Activated naive CD8-positive, alpha-beta T cell treated with anti-CD3 and anti-CD28 coated beads, Interleukin-2, amount 50 U/mL, for 24 hours (primary cell): Measurements from ENCODE around the gene SPATA31A6.
"Not testable (repeated sequence)": the region's sequence is repeated elsewhere in the genome, so short reads cannot be mapped to it uniquely, and the experiment has no call there.

Experiments
- ATAC-seq: fragments of 150-1000 bp; cut with Tn5 transposase; one replicate; pipeline ENCODE4 v1.10.0; 2021
- DNase-seq: peaks from one replicate; pipeline ENCODE4 v3.0.0; 2021
- H3K27ac Mint-ChIP-seq: one replicate; pipeline ENCODE4 v1.8.0; 2021; ENCODE audit warnings: mild to moderate bottlenecking, mixed read lengths
- H3K27me3 Mint-ChIP-seq: one replicate; pipeline ENCODE4 v1.8.0; 2021; ENCODE audit warnings: mixed read lengths
- H3K36me3 Mint-ChIP-seq: one replicate; pipeline ENCODE4 v1.8.0; 2021; ENCODE audit warnings: low read depth, mixed read lengths
- H3K4me1 Mint-ChIP-seq: one replicate; pipeline ENCODE4 v1.8.0; 2021; ENCODE audit warnings: mixed read lengths
- H3K4me3 Mint-ChIP-seq: one replicate; pipeline ENCODE4 v1.8.0; 2021; ENCODE audit warnings: mild to moderate bottlenecking, moderate library complexity, mixed read lengths
- H3K9me3 Mint-ChIP-seq: one replicate; pipeline ENCODE4 v1.8.0; 2021; ENCODE audit warnings: mixed read lengths

Gene SPATA31A6

DNA sequence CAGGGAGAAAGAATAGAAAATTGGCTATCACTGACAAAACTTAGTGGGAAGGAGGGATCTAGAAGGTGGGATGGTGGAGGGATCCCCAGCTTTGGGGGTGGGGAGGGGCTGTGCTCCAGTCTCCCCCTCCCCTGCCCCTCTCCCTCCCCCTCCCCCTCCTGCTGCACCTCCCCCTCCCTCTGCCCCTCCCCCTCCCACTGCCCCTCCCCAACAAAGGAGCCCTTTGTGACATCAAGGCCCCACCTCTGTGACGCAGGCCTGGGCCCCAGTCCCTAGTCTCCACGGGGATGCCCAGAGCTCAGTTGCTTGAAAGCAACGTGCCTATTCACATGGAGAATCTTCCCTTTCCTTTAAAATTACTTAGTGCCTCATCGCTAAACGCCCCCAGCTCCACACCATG, at the start of gene SPATA31A6:
Gene SPATA31A6 (plus strand): TSS at position 301 of the 400 bp plus-strand sequence. CDS start 29 bp downstream, at position 330.
- not testable (repeated sequence) for DNase-seq, H3K27ac Mint-ChIP-seq

GRCh38 chr9:42160299-42160698, 23.2 kb upstream of the SPATA31A6 start:
- H3K27me3 Mint-ChIP-seq, H3K36me3 Mint-ChIP-seq, H3K9me3 Mint-ChIP-seq, H3K4me1 Mint-ChIP-seq, ATAC-seq, H3K27ac Mint-ChIP-seq, DNase-seq, H3K4me3 Mint-ChIP-seq: not testable (repeated sequence)

More for the DNA sequence above, at the start of gene SPATA31A6:
- not testable (repeated sequence) for H3K4me3 Mint-ChIP-seq, H3K9me3 Mint-ChIP-seq, H3K36me3 Mint-ChIP-seq, H3K27me3 Mint-ChIP-seq, H3K4me1 Mint-ChIP-seq, ATAC-seq

DNA sequence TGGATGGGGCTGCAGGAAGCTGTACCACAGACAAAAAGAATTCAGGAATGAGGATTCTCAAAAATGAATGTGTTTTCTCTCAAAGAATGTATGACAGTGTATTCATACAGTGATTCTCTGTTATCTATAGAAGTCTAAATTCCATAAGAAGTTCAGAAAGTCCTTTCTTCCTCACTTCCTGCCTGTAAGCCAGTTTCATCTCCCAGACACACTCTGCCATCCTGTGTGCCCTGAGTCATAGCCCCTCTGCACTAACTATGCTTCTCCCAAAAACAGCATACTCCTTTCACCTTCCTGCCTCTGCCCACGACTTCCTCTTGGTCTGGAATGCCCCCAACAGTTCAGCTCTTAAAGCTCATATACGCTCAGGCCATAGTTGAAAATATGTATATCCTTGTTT, 36.4 kb downstream of the SPATA31A6 start:
- H3K9me3 Mint-ChIP-seq, H3K36me3 Mint-ChIP-seq, H3K4me3 Mint-ChIP-seq, H3K27me3 Mint-ChIP-seq, H3K27ac Mint-ChIP-seq, H3K4me1 Mint-ChIP-seq, ATAC-seq, DNase-seq: not testable (repeated sequence)

GRCh38 chr9:42223230-42223629, 39.8 kb downstream of the SPATA31A6 start:
- H3K4me3 Mint-ChIP-seq, ATAC-seq, H3K27me3 Mint-ChIP-seq, H3K9me3 Mint-ChIP-seq, H3K36me3 Mint-ChIP-seq, DNase-seq, H3K27ac Mint-ChIP-seq, H3K4me1 Mint-ChIP-seq: not testable (repeated sequence)

DNA sequence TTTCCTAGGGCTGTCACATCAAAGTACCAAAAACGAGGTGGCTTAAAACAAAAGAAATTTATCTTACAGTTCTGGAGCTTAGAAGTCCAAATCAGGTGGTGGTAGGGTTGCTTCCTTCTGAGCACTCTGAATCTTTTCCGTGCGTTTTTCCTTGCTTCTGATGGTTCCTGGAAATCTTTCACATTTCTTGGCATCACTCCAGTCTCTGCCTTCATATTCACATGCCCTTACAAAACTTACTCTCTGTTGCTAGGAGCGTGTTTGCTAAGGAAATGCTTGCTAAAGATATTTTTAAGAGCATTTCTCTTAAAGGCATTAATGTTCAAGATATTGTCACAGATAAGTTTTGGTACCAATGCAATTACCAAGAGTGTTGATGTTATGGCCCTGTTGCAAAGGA, 49.6 kb downstream of the SPATA31A6 start:
- not testable (repeated sequence) for H3K9me3 Mint-ChIP-seq, H3K4me3 Mint-ChIP-seq, H3K27ac Mint-ChIP-seq, DNase-seq, H3K27me3 Mint-ChIP-seq, H3K4me1 Mint-ChIP-seq, ATAC-seq, H3K36me3 Mint-ChIP-seq

DNA sequence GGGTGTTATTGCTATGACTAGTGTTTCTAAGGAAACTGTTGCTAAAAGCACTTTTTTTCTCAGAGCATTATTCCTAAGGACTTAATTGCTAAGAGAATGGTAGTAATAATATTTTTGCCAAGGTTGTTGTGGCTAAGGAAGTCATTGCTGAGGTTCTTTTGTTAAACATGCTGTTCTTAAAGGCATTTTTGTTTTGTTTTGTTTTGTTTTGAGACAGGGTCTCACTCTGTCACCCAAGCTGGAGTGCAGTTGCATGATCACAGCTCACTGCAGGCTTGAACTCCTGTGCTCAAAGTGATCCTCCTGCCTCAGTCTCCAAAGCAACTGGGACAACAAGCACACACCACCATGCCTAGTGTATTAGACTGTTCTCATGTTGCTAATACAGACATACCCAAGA, 51.2 kb downstream of the SPATA31A6 start:
- DNase-seq, H3K27ac Mint-ChIP-seq, H3K9me3 Mint-ChIP-seq, ATAC-seq, H3K4me1 Mint-ChIP-seq, H3K27me3 Mint-ChIP-seq, H3K36me3 Mint-ChIP-seq, H3K4me3 Mint-ChIP-seq: not testable (repeated sequence)

DNA sequence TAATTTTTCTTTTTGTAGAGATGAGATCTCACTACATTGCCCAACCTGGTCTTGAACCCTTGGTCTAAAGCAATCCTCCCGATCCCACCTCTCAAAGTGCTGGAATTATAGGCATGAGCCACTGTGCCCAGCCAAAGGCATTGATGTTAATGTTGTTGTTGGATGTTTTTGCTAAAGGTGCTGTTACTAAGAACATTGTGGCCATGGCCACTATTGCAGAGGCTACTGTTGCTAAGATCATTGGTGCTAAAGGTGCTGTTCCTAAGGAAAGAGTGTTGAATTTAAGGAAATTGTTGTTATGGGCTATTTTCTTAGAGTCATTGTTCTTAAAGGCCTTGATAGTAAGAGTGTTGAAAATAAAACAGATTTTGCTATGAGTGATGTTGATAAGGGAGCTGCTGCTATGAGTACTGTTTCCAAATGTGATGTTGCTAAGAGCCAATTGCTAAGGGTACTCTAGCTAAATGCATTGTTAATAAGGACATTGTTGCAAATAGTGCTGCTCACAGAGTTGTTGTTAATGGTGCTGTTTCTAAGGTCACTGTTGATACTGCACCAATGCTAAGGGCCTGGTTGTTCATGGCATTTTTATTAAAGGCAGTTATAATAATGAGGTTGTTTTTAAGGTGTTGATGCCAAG, 52.0 kb downstream of the SPATA31A6 start:
- H3K27me3 Mint-ChIP-seq, ATAC-seq, H3K27ac Mint-ChIP-seq, H3K4me3 Mint-ChIP-seq, H3K36me3 Mint-ChIP-seq, H3K4me1 Mint-ChIP-seq, H3K9me3 Mint-ChIP-seq, DNase-seq: not testable (repeated sequence)

GRCh38 chr9:42236097-42236496, 52.6 kb downstream of the SPATA31A6 start:
- not testable (repeated sequence) for H3K9me3 Mint-ChIP-seq, H3K36me3 Mint-ChIP-seq, H3K27me3 Mint-ChIP-seq, H3K4me3 Mint-ChIP-seq, H3K27ac Mint-ChIP-seq, H3K4me1 Mint-ChIP-seq, ATAC-seq, DNase-seq

DNA sequence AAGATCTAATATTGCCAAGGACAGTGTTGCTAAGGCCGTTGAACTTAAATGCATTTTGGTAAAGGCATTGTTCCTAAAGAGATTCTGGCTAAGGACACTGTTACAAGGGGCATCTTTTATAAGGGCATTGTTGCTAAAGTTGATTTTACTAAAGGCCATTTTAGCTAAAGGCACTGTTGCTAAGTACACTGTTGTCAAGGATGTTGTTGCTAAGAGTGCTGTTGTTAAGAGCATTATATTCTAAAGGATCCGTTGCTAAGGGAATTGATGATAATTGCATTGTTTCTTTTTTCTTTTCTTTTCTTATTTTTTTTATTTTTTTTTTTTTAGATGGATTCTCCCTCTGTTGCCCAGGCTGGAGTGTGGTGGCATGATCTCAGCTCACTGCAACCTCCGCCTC, 53.9 kb downstream of the SPATA31A6 start:
- ATAC-seq, DNase-seq, H3K4me3 Mint-ChIP-seq, H3K27me3 Mint-ChIP-seq, H3K9me3 Mint-ChIP-seq, H3K4me1 Mint-ChIP-seq, H3K36me3 Mint-ChIP-seq, H3K27ac Mint-ChIP-seq: not testable (repeated sequence)

- H3K4me3 Mint-ChIP-seq, H3K27me3 Mint-ChIP-seq, DNase-seq, H3K36me3 Mint-ChIP-seq, ATAC-seq, H3K27ac Mint-ChIP-seq, H3K9me3 Mint-ChIP-seq, H3K4me1 Mint-ChIP-seq: not testable (repeated sequence)
Observed at GRCh38 chr9:42238862-42239261, 55.4 kb downstream of the SPATA31A6 start.
